ENCODE results near the gene JOSD1. TPM values are rescaled to one million over a fixed set of nuclear protein-coding genes. Genes with fewer than 3 reads are reported as not detected.

The JOSD1 gene
- total RNA-seq, 1 experiment from 2014 or later, result 19.2 TPM

DNA sequence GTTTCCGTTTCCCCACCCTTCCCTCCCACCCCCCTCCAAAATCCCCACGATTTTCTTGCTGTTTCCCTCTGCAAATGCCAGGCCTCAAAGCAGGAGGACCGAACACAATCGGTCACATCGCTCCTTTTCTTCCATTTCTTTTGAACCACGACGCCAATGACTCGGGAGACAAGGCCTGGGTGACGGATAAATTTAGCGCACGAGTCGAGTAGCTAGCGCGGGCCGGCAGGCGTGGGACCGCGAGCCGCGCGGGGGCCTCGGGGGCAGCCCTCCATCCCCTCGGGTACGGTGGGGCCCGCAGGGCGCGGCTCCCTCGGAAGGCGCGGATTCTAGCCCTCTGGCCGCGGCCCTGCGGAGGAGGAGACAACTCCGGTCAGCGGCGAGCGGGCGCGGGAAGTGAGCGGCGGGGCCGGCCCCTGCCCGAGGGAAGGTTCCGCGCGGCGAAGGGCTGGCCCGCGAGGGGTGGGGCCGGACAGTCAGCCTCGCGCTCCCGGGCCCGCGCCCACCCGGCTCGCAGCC, 414 bp downstream of the JOSD1 start:
- no CpG with 5 or more reads among the region's 57 CpGs for WGBS (ENCODE audit: extremely low coverage, insufficient read length, low lambda C conversion rate)
- Mint-ChIP-seq H3K4me3 (peak overlapping the region; percentile 93 to 99), H3K27ac (peak overlapping the region in 2 of 3 experiments; percentile 69 to 98; a peak in 3 of 7 replicates), H3K36me3 (ENCODE audit: insufficient read depth in 1 of 3, low read depth in 3 of 3) (peaks cover 3 to 21% (median 3%) of the 10 kb centered on the region in 3 experiments; a peak in 6 of 7 replicates), H3K27me3 (ENCODE audit: low read depth) (no peaks in the 10 kb centered on the region; the same call in 1 of the 2 replicates), H3K9me3 (no peaks in the 10 kb centered on the region), H3K4me1 (peaks cover 50 to 60% of the 10 kb centered on the region in 2 experiments)
- peak overlapping the region; percentile 72 for H3K4me2 ChIP-seq (ENCODE audit: insufficient read depth, insufficient read length, low read length)
- no peak overlapping the region for H3K56ac ChIP-seq (ENCODE audit: insufficient read length, low read depth, low read length)
- H3K27me3 ChIP-seq (ENCODE audit: insufficient read depth, low read length), result no peaks in the 10 kb centered on the region
- TF ChIP-seq, protein P1, sequence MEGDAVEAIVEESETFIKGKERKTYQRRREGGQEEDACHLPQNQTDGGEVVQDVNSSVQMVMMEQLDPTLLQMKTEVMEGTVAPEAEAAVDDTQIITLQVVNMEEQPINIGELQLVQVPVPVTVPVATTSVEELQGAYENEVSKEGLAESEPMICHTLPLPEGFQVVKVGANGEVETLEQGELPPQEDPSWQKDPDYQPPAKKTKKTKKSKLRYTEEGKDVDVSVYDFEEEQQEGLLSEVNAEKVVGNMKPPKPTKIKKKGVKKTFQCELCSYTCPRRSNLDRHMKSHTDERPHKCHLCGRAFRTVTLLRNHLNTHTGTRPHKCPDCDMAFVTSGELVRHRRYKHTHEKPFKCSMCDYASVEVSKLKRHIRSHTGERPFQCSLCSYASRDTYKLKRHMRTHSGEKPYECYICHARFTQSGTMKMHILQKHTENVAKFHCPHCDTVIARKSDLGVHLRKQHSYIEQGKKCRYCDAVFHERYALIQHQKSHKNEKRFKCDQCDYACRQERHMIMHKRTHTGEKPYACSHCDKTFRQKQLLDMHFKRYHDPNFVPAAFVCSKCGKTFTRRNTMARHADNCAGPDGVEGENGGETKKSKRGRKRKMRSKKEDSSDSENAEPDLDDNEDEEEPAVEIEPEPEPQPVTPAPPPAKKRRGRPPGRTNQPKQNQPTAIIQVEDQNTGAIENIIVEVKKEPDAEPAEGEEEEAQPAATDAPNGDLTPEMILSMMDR (conservative IDR thresholded peaks at IDR 0.05), result no peak
- H3K79me2 ChIP-seq (ENCODE audit: insufficient read depth, low read length), result peaks cover 9% of the 10 kb centered on the region
- peak overlapping the region; percentile 89 for H3K14ac ChIP-seq (ENCODE audit: insufficient read depth, low read length)
- H2BK5ac ChIP-seq (ENCODE audit: insufficient read length, low read length), result no peak overlapping the region
- H2BK15ac ChIP-seq (ENCODE audit: low read depth, low read length), result peak overlapping the region; percentile 19; the same call in 1 of the 2 replicates
- no peak overlapping the region for H2AK5ac ChIP-seq (ENCODE audit: insufficient read length, low read length)
- DNase-seq, result no peak
- H3K4ac ChIP-seq (ENCODE audit: low read depth, low read length), result no peak overlapping the region
- H3K27ac ChIP-seq (ENCODE audit: insufficient read length, low read depth, low read length), result no peak overlapping the region
- peak overlapping the region; percentile 40 for H2BK12ac ChIP-seq (ENCODE audit: insufficient read length, low read depth, low read length)
- no peak overlapping the region for H2BK20ac ChIP-seq (ENCODE audit: low read depth, low read length, poor library complexity, severe bottlenecking)
- H3K9me3 ChIP-seq (ENCODE audit: control insufficient read depth, low read depth, low read length), result no peaks in the 10 kb centered on the region
- H3T11ph ChIP-seq (ENCODE audit: low read length), result no peak overlapping the region
- H3K18ac ChIP-seq (ENCODE audit: insufficient read length, low read depth, low read length), result peak overlapping the region; percentile 47
- H3K9ac ChIP-seq (ENCODE audit: extremely low read depth, insufficient read length, low read length), result peak overlapping the region; percentile 79
- H4K8ac ChIP-seq (replicated peaks; ENCODE audit: insufficient read length, low read depth, low read length), result no peak overlapping the region
- H4K91ac ChIP-seq (ENCODE audit: insufficient read length, low read depth, low read length), result no peak overlapping the region
- H3K23me2 ChIP-seq (ENCODE audit: insufficient read length, low read depth, low read length, poor library complexity, severe bottlenecking), result peaks cover 15% of the 10 kb centered on the region
- H2BK120ac ChIP-seq (ENCODE audit: low read depth, low read length, poor library complexity, severe bottlenecking), result no peak overlapping the region
- peaks cover 11% of the 10 kb centered on the region for H3K4me1 ChIP-seq (ENCODE audit: insufficient read depth, low read length)
- H3K23ac ChIP-seq (ENCODE audit: insufficient read length, low read depth, low read length), result no peak overlapping the region
- H4K5ac ChIP-seq (ENCODE audit: insufficient read length, low read depth, low read length), result no peak overlapping the region
- H3K79me1 ChIP-seq (ENCODE audit: insufficient read depth, low read depth, low read length, poor library complexity, severe bottlenecking), result no peaks in the 10 kb centered on the region
- no peak overlapping the region for H2AFZ ChIP-seq (ENCODE audit: low read length)
- no peaks in the 10 kb centered on the region for H4K20me1 ChIP-seq (ENCODE audit: control insufficient read depth, insufficient read depth, insufficient read length)
